LNCaP clone FGC (cell line): ENCODE data around the gene CYSRT1.

Experiments used
- DNase-seq: peaks from one replicate; pipeline ENCODE4 v3.0.0-alpha.2; 2011; ENCODE audit warnings: low read depth
- H3K4me3 ChIP-seq: 2 replicates; pipeline ENCODE4 v1.5.1; 2011; ENCODE audit warnings: mild to moderate bottlenecking, low read depth, low read length, control low read depth
- CTCF ChIP-seq: IDR thresholded peaks from 2 replicates; pipeline ENCODE4 v1.5.1; 2012; ENCODE audit warnings: mild to moderate bottlenecking; ENCODE audit not compliant: control insufficient read depth, insufficient read depth; ENCODE audit errors: extremely low read depth

The CYSRT1 gene

GRCh38 chr9:137245450-137246421 lies 20.8 kb downstream of the CYSRT1 start:
- no peak for TF ChIP-seq CTCF
- no peak for DNase-seq
- H3K4me3 ChIP-seq, result no peak overlapping the region

GRCh38 chr9:137247135-137247915 lies 22.4 kb downstream of the CYSRT1 start:
- H3K4me3 ChIP-seq, result no peak overlapping the region
- DNase-seq, result no peak
- no peak for TF ChIP-seq CTCF

GRCh38 chr9:137247916-137248175 lies 22.9 kb downstream of the CYSRT1 start:
- DNase-seq, result no peak
- no peak for TF ChIP-seq CTCF

GRCh38 chr9:137250329-137251193 lies 25.6 kb downstream of the CYSRT1 start:
- no peak for TF ChIP-seq CTCF
- DNase-seq, result no peak
- no peak overlapping the region for H3K4me3 ChIP-seq

More at GRCh38 chr9:137247916-137248175, 22.9 kb downstream of the CYSRT1 start:
- no peak overlapping the region for H3K4me3 ChIP-seq

GRCh38 chr9:137251194-137251461 lies 26.2 kb downstream of the CYSRT1 start, which contains the start of gene STPG3:
STPG3 (plus strand) TSS chr9:137251286; CDS start chr9:137251287, 1 bp downstream.
- TF ChIP-seq CTCF, result no peak
- DNase-seq, result no peak
- H3K4me3 ChIP-seq, result no peak within 1 kb of the TSS

GRCh38 chr9:137251490-137252268 lies 26.7 kb downstream of the CYSRT1 start:
- H3K4me3 ChIP-seq, result no peak overlapping the region
- TF ChIP-seq CTCF, result no peak
- DNase-seq, result no peak
